Panc1 (cell line): ENCODE results near the gene ZNF287. TPM values are rescaled to one million over a fixed set of nuclear protein-coding genes. Genes with fewer than 3 reads are reported as not detected.

Experiments used
- ATAC-seq: fragments of 200-7000 bp; cut with Tn5 transposase; 2 replicates; pipeline ENCODE4 v1.9.1; 2020; ENCODE audit warnings: mild to moderate bottlenecking, moderate library complexity
- BruUV-seq: library from RNA; stranded (reverse); fragments of 400-500 nt; replicated peaks from 2 replicates; lab custom pipeline; 2021; lab: Mats Ljungman, UMichigan
- CTCF ChIA-PET: fragments of 300-600 bp; sonication (Branson Sonifier 250); formaldehyde crosslinking; loops from one replicate; lab custom pipeline; 2022; ENCODE audit warnings: antibody characterized with exemption; lab: Charles Lee
- POLR2A ChIA-PET: fragments of 300-600 bp; sonication (Branson Sonifier 250); formaldehyde crosslinking; loops from one replicate; lab custom pipeline; 2022; ENCODE audit warnings: antibody characterized with exemption; lab: Charles Lee
- DNase-seq: peaks from one replicate; pipeline ENCODE4 v3.0.0-alpha.2; 2010; ENCODE audit warnings: low read depth, low spot score
- H3K27ac ChIP-seq: 2 replicates; pipeline ENCODE4 v1.5.1; 2011; ENCODE audit warnings: mild to moderate bottlenecking, low read length, inconsistent platforms
- H3K27me3 ChIP-seq: fragments of 200-500 bp; sonication (Bioruptor generic); 2 replicates; pipeline ENCODE4 v1.6.0; 2014; ENCODE audit warnings: low read length, inconsistent platforms; ENCODE audit not compliant: control insufficient read depth, insufficient read depth
- H3K36me3 ChIP-seq: fragments of 200-500 bp; sonication (Bioruptor generic); 2 replicates; pipeline ENCODE4 v1.5.1; 2014; ENCODE audit warnings: inconsistent platforms, mild to moderate bottlenecking, low read length, moderate library complexity; ENCODE audit not compliant: control insufficient read depth, insufficient read depth
- H3K4me1 ChIP-seq: 2 replicates; pipeline ENCODE4 v1.5.1; 2011; ENCODE audit warnings: inconsistent platforms, mild to moderate bottlenecking, low read length, moderate library complexity; ENCODE audit not compliant: control insufficient read depth, insufficient read depth
- H3K4me3 ChIP-seq, 2 experiments: 2 replicates each; pipeline ENCODE4 v1.5.1; 2011 to 2012; ENCODE audit warnings: low read depth in 2 of 2, low read length in 2 of 2, mild to moderate bottlenecking in 2 of 2, inconsistent platforms in 1 of 2, moderate library complexity in 1 of 2
- H3K9me3 ChIP-seq: fragments of 200-500 bp; sonication (Bioruptor generic); 2 replicates; pipeline ENCODE4 v1.5.1; 2014; ENCODE audit warnings: low read depth, mild to moderate bottlenecking, inconsistent platforms, low read length, moderate library complexity; ENCODE audit not compliant: control insufficient read depth, insufficient read depth
- CTCF ChIP-seq: fragments of 450-650 bp; IDR thresholded peaks from 2 replicates; pipeline ENCODE4 v1.5.1; 2017; ENCODE audit warnings: mild to moderate bottlenecking
- POLR2AphosphoS5 ChIP-seq: IDR thresholded peaks from 2 replicates; pipeline ENCODE4 v1.6.1; 2012; ENCODE audit warnings: mild to moderate bottlenecking, low read depth, low read length, moderate library complexity
- REST ChIP-seq, 2 experiments: IDR thresholded peaks; 2 replicates each; pipeline ENCODE4 v1.6.1; 2011 to 2012; ENCODE audit warnings: low read depth in 2 of 2, control low read depth in 1 of 2, low read length in 1 of 2, mild to moderate bottlenecking in 1 of 2, moderate library complexity in 1 of 2; ENCODE audit not compliant: insufficient read depth in 1 of 2
- SIN3A ChIP-seq: IDR thresholded peaks from 2 replicates; pipeline ENCODE4 v1.6.1; 2012; ENCODE audit warnings: low read depth, mild to moderate bottlenecking, low read length, moderate library complexity, borderline replicate concordance; ENCODE audit not compliant: insufficient read depth
- TCF7L2 ChIP-seq: IDR thresholded peaks from 2 replicates; pipeline ENCODE4 v1.6.1; 2011; ENCODE audit warnings: mild to moderate bottlenecking, low read depth, low read length, inconsistent platforms
- in situ Hi-C: cut with HindIII; loops from 2 replicates; pipeline ENCODE4 v1.10.0; 2016; ENCODE audit warnings: low sequenced_read_pairs, low pct_unique_long_range_greater_than_20kb
- intact Hi-C: fragments of 100-400 bp; cut with micrococcal nuclease; formaldehyde crosslinking; loops from one replicate; pipeline ENCODE4 v1.10.0; 2022; ENCODE audit not compliant: unreplicated experiment
- total RNA-seq: library from RNA; stranded (reverse); gene quantifications from one replicate; pipeline ENCODE4 v1.2.1, GENCODE V29; 2021; ENCODE audit not compliant: unreplicated experiment

The ZNF287 gene
- total RNA-seq, 1 experiment from 2014 or later: 12.3 TPM

DNA sequence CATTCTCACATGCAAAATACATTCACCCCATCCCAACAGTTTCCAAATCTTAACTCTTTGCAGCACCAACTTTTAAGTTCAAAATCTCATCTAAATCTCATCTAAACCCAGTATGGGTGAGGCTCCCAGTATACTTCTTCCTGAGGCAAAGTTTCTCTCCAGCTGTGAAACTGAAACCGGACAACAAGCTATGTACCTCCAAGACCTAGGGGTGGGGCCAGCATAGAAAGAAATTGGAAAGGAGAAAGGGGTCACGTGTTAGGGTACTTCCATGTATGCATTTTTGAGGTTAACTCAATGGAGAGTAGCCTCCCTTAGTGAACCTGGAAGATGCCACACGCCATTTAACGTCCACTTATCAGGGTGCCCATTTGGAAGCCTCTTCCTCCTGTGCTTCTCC is 53.1 kb downstream of the ZNF287 start:
- H3K36me3 ChIP-seq: no peaks in the 10 kb centered on the region
- in situ Hi-C loops: no loop called here
- H3K4me3 ChIP-seq: no peak overlapping the region
- no peaks in the 10 kb centered on the region for H3K9me3 ChIP-seq
- TF ChIP-seq TCF7L2 (no peak), POLR2AphosphoS5 (no peak), REST (IDR thresholded peaks at IDR 0.05; ENCODE audit: insufficient read depth in 1 of 2, low read depth in 2 of 2, low read length in 1 of 2) (no peak), CTCF (no peak), SIN3A (no peak)
- no peaks in the 10 kb centered on the region for H3K27me3 ChIP-seq
- ChIA-PET CTCF (no interaction called here), POLR2A (no interaction called here)
- no TSS peak for BruUV-seq
- ATAC-seq (no peak), DNase-seq (no peak)
- intact Hi-C loops: no loop called here
- no peak overlapping the region for H3K27ac ChIP-seq
- no peaks in the 10 kb centered on the region for H3K4me1 ChIP-seq

DNA sequence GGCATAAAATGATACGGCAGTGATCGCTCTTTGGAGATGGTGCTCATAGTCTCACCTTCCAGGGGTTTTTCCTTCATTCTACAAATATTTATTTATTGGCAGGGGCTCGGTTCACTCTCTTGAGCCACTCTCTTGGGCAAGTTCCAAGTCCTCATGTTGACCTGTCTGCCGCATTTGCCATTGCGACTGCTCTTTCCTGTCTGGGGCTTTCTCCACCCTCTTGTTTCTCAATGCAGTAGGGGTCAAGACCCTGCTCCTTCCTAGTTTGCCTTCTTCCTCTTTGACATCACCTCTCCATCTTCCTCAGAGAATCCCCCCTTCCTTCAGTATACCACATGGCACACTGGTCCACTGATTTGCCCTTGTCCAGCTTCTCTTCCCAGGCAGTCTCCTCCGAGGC is 55.1 kb downstream of the ZNF287 start:
- H3K27me3 ChIP-seq: no peaks in the 10 kb centered on the region
- no peak for DNase-seq
- intact Hi-C loops (no loop called here), in situ Hi-C loops (no loop called here)
- ATAC-seq: no peak
- H3K36me3 ChIP-seq: no peaks in the 10 kb centered on the region
- no peak overlapping the region for H3K27ac ChIP-seq
- ChIA-PET POLR2A (no interaction called here), CTCF (no interaction called here)
- no peaks in the 10 kb centered on the region for H3K4me1 ChIP-seq
- BruUV-seq: no TSS peak
- no peak overlapping the region for H3K4me3 ChIP-seq
- TF ChIP-seq REST (IDR thresholded peaks at IDR 0.05; ENCODE audit: insufficient read depth in 1 of 2, low read depth in 2 of 2, low read length in 1 of 2): no peak
- TF ChIP-seq TCF7L2: no peak
- TF ChIP-seq SIN3A: no peak
- no peak for TF ChIP-seq CTCF
- no peak for TF ChIP-seq POLR2AphosphoS5
- H3K9me3 ChIP-seq: no peaks in the 10 kb centered on the region
